GM12874 (cell line): ENCODE results near the gene PATJ.

ENCODE experiments used
- CTCF ChIP-seq: IDR thresholded peaks from 2 replicates; pipeline ENCODE4 v1.5.1; 2011; ENCODE audit warnings: low read depth, mild to moderate bottlenecking, control low read depth, low read length, moderate library complexity; ENCODE audit not compliant: insufficient read depth

The PATJ gene

DNA sequence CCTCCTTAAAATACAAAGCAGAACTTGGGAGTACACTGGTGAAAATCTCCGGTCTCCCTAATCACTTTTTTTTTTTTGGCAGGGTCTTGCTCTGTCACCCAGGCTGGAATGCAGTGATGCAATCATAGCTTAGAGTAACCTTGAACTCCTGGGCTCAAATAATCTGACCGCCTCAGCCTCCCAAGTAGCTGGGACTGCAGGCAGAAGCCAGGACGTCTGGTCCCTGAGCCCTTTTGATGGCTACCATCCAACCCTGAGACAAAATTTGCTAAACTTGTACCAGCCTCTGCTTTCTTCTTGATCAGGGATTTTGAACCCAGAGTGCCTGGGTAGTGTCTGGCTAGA is 456.5 kb downstream of the PATJ start:
- TF ChIP-seq CTCF, result no peak

- TF ChIP-seq CTCF, result no peak
Measured at GRCh38 chr1:62207187-62207586, 464.9 kb downstream of the PATJ start.

DNA sequence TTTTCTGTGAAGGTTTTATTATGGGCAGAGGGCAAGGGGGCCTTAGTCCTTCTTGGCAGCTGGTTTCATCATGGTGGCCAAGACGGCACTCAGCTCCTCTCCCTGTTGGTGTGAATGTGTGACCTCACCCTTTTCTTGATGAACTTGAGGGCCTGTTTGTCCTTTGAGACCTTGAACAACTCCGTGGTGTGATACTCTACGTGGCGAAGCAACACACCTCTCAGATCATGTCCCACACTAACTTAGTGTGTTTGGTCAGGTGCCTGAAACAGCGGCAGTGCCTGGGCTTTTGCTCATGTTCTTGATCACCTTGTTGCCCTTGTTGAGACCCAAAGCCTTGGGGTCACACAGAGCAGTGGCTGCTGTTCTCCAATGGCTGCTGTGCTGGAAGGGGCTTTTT is 465.8 kb downstream of the PATJ start:
- no peak for TF ChIP-seq CTCF

GRCh38 chr1:62208970-62209369 is 466.7 kb downstream of the PATJ start:
- no peak for TF ChIP-seq CTCF

GRCh38 chr1:62209931-62210595 is 467.8 kb downstream of the PATJ start:
- no peak for TF ChIP-seq CTCF

DNA sequence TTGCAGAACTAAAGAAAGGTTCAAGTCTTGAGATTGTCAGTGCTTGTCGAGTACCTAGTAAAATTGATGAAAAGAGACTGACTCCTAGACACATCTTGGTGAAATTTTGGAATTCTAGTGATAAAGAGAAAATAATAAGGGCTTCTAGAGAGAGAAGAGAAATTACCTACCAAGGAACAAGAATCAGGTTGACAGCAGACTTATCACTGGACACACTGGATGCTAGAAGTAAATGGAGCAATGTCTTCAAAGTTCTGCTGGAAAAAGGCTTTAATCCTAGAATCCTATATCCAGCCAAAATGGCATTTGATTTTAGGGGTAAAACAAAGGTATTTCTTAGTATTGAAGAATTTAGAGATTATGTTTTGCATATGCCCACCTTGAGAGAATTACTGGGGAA is 468.7 kb downstream of the PATJ start:
- TF ChIP-seq CTCF, result no peak

DNA sequence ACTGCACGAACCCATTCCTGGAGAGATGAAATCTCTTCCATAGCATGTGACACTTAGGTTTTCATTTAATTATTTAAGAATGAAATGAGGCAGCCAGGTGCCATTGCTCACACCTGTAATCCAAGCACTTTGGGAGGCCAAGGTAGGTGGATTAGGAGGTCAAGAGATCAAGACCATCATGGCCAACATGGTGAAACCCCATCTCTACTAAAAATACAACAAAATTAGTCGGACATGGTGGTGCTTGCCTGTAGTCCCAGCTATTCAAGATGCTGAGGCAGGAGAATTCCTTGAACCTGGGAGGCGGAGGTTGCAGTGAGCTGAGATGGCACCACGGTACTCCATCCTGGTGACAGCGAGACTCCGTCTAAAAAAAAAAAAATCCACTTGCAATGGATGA is 470.1 kb downstream of the PATJ start:
- no peak for TF ChIP-seq CTCF
